H9 (cell line): ENCODE measurements around the gene SAG. TPM values are rescaled to one million over a fixed set of nuclear protein-coding genes. Genes with fewer than 3 reads are reported as not detected.

Experiments used
- DNase-seq: peaks from one replicate; pipeline ENCODE4 v3.0.0-alpha.2; 2017
- H2AFZ ChIP-seq: one replicate; pipeline ENCODE4 v1.6.1; 2013; ENCODE audit warnings: mild to moderate bottlenecking, low read length, control low read depth, moderate library complexity
- H2AK5ac ChIP-seq: 2 replicates; pipeline ENCODE4 v1.6.1; 2013; ENCODE audit warnings: low read length, control low read depth, mixed read lengths; ENCODE audit not compliant: insufficient read length
- H2BK120ac ChIP-seq: one replicate; pipeline ENCODE4 v1.6.1; 2013; ENCODE audit warnings: low read depth, mild to moderate bottlenecking, low read length, control low read depth, inconsistent platforms; ENCODE audit not compliant: poor library complexity, severe bottlenecking
- H2BK12ac ChIP-seq: 2 replicates; pipeline ENCODE4 v1.6.1; 2013; ENCODE audit warnings: low read length, control low read depth, mixed read lengths, low read depth; ENCODE audit not compliant: insufficient read length
- H2BK15ac ChIP-seq: 2 replicates; pipeline ENCODE4 v1.6.1; 2013; ENCODE audit warnings: low read depth, low read length, control low read depth
- H2BK20ac ChIP-seq: one replicate; pipeline ENCODE4 v1.6.1; 2013; ENCODE audit warnings: low read depth, mild to moderate bottlenecking, low read length, control low read depth, inconsistent platforms; ENCODE audit not compliant: poor library complexity, severe bottlenecking
- H2BK5ac ChIP-seq: 2 replicates; pipeline ENCODE4 v1.6.1; 2013; ENCODE audit warnings: low read length, control low read depth, mixed read lengths; ENCODE audit not compliant: insufficient read length
- H3K14ac ChIP-seq: 2 replicates; pipeline ENCODE4 v1.6.1; 2013; ENCODE audit warnings: low read length, control low read depth; ENCODE audit not compliant: insufficient read depth
- H3K18ac ChIP-seq: 2 replicates; pipeline ENCODE4 v1.6.1; 2013; ENCODE audit warnings: low read depth, mild to moderate bottlenecking, mixed read lengths, low read length, control low read depth; ENCODE audit not compliant: insufficient read length
- H3K23ac ChIP-seq: 2 replicates; pipeline ENCODE4 v1.6.1; 2013; ENCODE audit warnings: low read length, control low read depth, mixed read lengths, low read depth; ENCODE audit not compliant: insufficient read length
- H3K23me2 ChIP-seq: 2 replicates; pipeline ENCODE4 v1.6.1; 2013; ENCODE audit warnings: low read depth, mild to moderate bottlenecking, mixed read lengths, low read length, control low read depth; ENCODE audit not compliant: insufficient read length, poor library complexity, severe bottlenecking
- H3K27ac ChIP-seq: 2 replicates; pipeline ENCODE4 v1.5.1; 2013; ENCODE audit warnings: low read length, control low read depth, mixed read lengths, low read depth; ENCODE audit not compliant: insufficient read length
- H3K27me3 ChIP-seq: 2 replicates; pipeline ENCODE4 v1.6.1; 2013; ENCODE audit warnings: low read length, control low read depth, inconsistent platforms; ENCODE audit not compliant: insufficient read depth
- H3K4ac ChIP-seq: 2 replicates; pipeline ENCODE4 v1.6.1; 2013; ENCODE audit warnings: low read depth, mild to moderate bottlenecking, control low read depth, inconsistent platforms, low read length, moderate library complexity
- H3K4me1 ChIP-seq: 2 replicates; pipeline ENCODE4 v1.6.1; 2013; ENCODE audit warnings: low read length, control low read depth, inconsistent platforms; ENCODE audit not compliant: insufficient read depth
- H3K4me2 ChIP-seq: 2 replicates; pipeline ENCODE4 v1.6.1; 2013; ENCODE audit warnings: low read length, control low read depth, mixed read lengths; ENCODE audit not compliant: insufficient read length, insufficient read depth
- H3K56ac ChIP-seq: 2 replicates; pipeline ENCODE4 v1.6.1; 2013; ENCODE audit warnings: low read depth, mild to moderate bottlenecking, mixed read lengths, low read length, control low read depth; ENCODE audit not compliant: insufficient read length
- H3K79me1 ChIP-seq: 2 replicates; pipeline ENCODE4 v1.6.1; 2013; ENCODE audit warnings: low read depth, mild to moderate bottlenecking, moderate library complexity, low read length, control low read depth, inconsistent platforms; ENCODE audit not compliant: insufficient read depth, poor library complexity, severe bottlenecking
- H3K79me2 ChIP-seq: 2 replicates; pipeline ENCODE4 v1.6.1; 2013; ENCODE audit warnings: low read length, control low read depth, inconsistent platforms; ENCODE audit not compliant: insufficient read depth
- H3K9ac ChIP-seq: 2 replicates; pipeline ENCODE4 v1.6.1; 2013; ENCODE audit warnings: low read length, control low read depth, mixed read lengths; ENCODE audit not compliant: insufficient read length; ENCODE audit errors: extremely low read depth
- H3K9me3 ChIP-seq: one replicate; pipeline ENCODE4 v1.6.1; 2013; ENCODE audit warnings: low read depth, low read length, inconsistent platforms; ENCODE audit not compliant: control insufficient read depth
- H3T11ph ChIP-seq: one replicate; pipeline ENCODE4 v1.6.1; 2013; ENCODE audit warnings: mild to moderate bottlenecking, low read length, control low read depth, inconsistent platforms
- H4K20me1 ChIP-seq: one replicate; pipeline ENCODE4 v1.6.1; 2013; ENCODE audit not compliant: control insufficient read depth, insufficient read length, insufficient read depth
- H4K5ac ChIP-seq: 2 replicates; pipeline ENCODE4 v1.6.1; 2013; ENCODE audit warnings: low read depth, mild to moderate bottlenecking, mixed read lengths, low read length, control low read depth; ENCODE audit not compliant: insufficient read length
- H4K8ac ChIP-seq: replicated peaks from 2 replicates; pipeline ENCODE4 v1.6.1; 2013; ENCODE audit warnings: low read length, control low read depth, mixed read lengths, low read depth; ENCODE audit not compliant: insufficient read length
- H4K91ac ChIP-seq: 2 replicates; pipeline ENCODE4 v1.6.1; 2013; ENCODE audit warnings: low read depth, mild to moderate bottlenecking, moderate library complexity, mixed read lengths, low read length, control low read depth; ENCODE audit not compliant: insufficient read length
- H3K27ac Mint-ChIP-seq, 3 experiments: 2 replicates in 2 of 3; 3 replicates in 1 of 3; pipeline ENCODE4 v1.8.0; 2020 to 2021; ENCODE audit warnings: mixed read lengths in 3 of 3, mild to moderate bottlenecking in 1 of 3, moderate library complexity in 1 of 3
- H3K27me3 Mint-ChIP-seq: 2 replicates; pipeline ENCODE4 v1.8.0; 2021; ENCODE audit warnings: low read depth, mild to moderate bottlenecking, moderate library complexity, mixed read lengths
- H3K36me3 Mint-ChIP-seq, 3 experiments: 2 replicates in 2 of 3; 3 replicates in 1 of 3; pipeline ENCODE4 v1.8.0; 2020 to 2021; ENCODE audit warnings: low read depth in 3 of 3, mixed read lengths in 3 of 3; ENCODE audit not compliant: insufficient read depth in 1 of 3
- H3K4me1 Mint-ChIP-seq, 2 experiments: 2 replicates each; pipeline ENCODE4 v1.8.0; 2020; ENCODE audit warnings: mixed read lengths in 2 of 2
- H3K4me3 Mint-ChIP-seq, 2 experiments: 2 replicates in 1 of 2; 3 replicates in 1 of 2; pipeline ENCODE4 v1.8.0; 2020 to 2021; ENCODE audit warnings: mild to moderate bottlenecking in 2 of 2, mixed read lengths in 2 of 2, moderate library complexity in 1 of 2
- H3K9me3 Mint-ChIP-seq, 2 experiments: 2 replicates in 1 of 2; 3 replicates in 1 of 2; pipeline ENCODE4 v1.8.0; 2020; ENCODE audit warnings: mild to moderate bottlenecking in 2 of 2, mixed read lengths in 2 of 2, moderate library complexity in 1 of 2
- WGBS: extraction: QIAGEN DNeasy Blood & Tissue Kit; methylation state at CpG from one replicate; pipeline ENCODE4 v1.1.7; 2013; ENCODE audit warnings: missing lambda C conversion rate, low lambda C conversion rate, mixed read lengths; ENCODE audit not compliant: insufficient read length; ENCODE audit errors: extremely low coverage; 5-methylcytosine and 5-hydroxymethylcytosine counted together
- total RNA-seq: library from RNA; stranded (reverse); gene quantifications from 2 replicates; pipeline ENCODE4 v1.2.1, GENCODE V29; 2021
- TF ChIP-seq, protein P1 (sequence below): fragments of 200-600 bp; sonication (generic); conservative IDR thresholded peaks from 3 replicates; pipeline ENCODE4 v1.8.0; 2021; ENCODE audit warnings: antibody characterized with exemption, mild to moderate bottlenecking

SAG gene
- total RNA-seq, 1 experiment from 2014 or later, result not detected

DNA sequence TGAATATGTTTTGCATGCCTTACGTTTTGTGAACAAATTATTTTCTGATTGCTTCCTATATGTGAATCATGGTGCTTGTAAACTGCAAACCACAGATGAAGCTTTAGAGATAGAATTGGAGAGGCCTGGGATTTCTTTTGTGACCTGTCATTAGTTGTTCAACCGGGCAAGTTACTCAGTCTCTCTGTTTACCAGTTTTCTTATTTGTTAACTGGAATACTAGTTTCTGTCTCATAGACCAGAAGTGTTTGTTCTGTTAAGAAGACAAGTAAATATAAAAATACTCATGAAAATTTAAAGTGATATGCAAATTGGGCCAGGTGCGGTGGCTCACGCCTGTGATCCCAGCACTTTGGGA is 74.0 kb downstream of the SAG start:
- Histone ChIP-seq H3K9me3 (no peaks in the 10 kb centered on the region), H2AK5ac (no peak overlapping the region), H3K27me3 (no peaks in the 10 kb centered on the region), H4K5ac (no peak overlapping the region), H3K4me1 (no peaks in the 10 kb centered on the region), H3K23ac (no peak overlapping the region), H2BK5ac (no peak overlapping the region), H3K79me1 (no peaks in the 10 kb centered on the region), H4K20me1 (no peaks in the 10 kb centered on the region), H2BK12ac (no peak overlapping the region), H3K18ac (no peak overlapping the region), H3T11ph (no peak overlapping the region), H3K14ac (no peak overlapping the region), H3K56ac (no peak overlapping the region), H4K91ac (no peak overlapping the region), H3K27ac (no peak overlapping the region), H3K23me2 (no peaks in the 10 kb centered on the region), H3K9ac (no peak overlapping the region), H3K79me2 (peaks cover under 1% of the 10 kb centered on the region; the same call in 1 of the 2 replicates), H2BK15ac (no peak overlapping the region), H4K8ac (no peak overlapping the region), H3K4me2 (no peak overlapping the region), H3K4ac (no peak overlapping the region), H2BK20ac (no peak overlapping the region), H2AFZ (no peak overlapping the region), H2BK120ac (no peak overlapping the region)
- TF ChIP-seq, protein P1, sequence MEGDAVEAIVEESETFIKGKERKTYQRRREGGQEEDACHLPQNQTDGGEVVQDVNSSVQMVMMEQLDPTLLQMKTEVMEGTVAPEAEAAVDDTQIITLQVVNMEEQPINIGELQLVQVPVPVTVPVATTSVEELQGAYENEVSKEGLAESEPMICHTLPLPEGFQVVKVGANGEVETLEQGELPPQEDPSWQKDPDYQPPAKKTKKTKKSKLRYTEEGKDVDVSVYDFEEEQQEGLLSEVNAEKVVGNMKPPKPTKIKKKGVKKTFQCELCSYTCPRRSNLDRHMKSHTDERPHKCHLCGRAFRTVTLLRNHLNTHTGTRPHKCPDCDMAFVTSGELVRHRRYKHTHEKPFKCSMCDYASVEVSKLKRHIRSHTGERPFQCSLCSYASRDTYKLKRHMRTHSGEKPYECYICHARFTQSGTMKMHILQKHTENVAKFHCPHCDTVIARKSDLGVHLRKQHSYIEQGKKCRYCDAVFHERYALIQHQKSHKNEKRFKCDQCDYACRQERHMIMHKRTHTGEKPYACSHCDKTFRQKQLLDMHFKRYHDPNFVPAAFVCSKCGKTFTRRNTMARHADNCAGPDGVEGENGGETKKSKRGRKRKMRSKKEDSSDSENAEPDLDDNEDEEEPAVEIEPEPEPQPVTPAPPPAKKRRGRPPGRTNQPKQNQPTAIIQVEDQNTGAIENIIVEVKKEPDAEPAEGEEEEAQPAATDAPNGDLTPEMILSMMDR, result no peak
- WGBS, result no CpG with 5 or more reads among the region's 4 CpGs
- Mint-ChIP-seq H3K36me3 (peaks cover 5 to 7% (median 6%) of the 10 kb centered on the region in 3 experiments; a peak in 6 of 7 replicates), H3K27me3 (no peaks in the 10 kb centered on the region), H3K4me1 (peaks cover 14 to 33% of the 10 kb centered on the region in 2 experiments), H3K9me3 (no peaks in the 10 kb centered on the region), H3K4me3 (no peak overlapping the region), H3K27ac (no peak overlapping the region)
- DNase-seq, result no peak
